PC-9 (cell line): Measurements from ENCODE around the gene TOGARAM2.

Experiments used
- CTCF ChIP-seq: fragments of 200-600 bp; sonication (generic); conservative IDR thresholded peaks from 2 replicates; pipeline ENCODE4 v1.6.1; 2017; ENCODE audit warnings: mixed run types, antibody characterized with exemption, mild to moderate bottlenecking, moderate library complexity
- EZH2 ChIP-seq: fragments of 200-600 bp; sonication (generic); IDR thresholded peaks from 2 replicates; pipeline ENCODE4 v1.8.0; 2017; ENCODE audit warnings: antibody characterized with exemption, low read depth

- TF ChIP-seq CTCF, result no peak
- TF ChIP-seq EZH2, result no peak
Measured at GRCh38 chr2:29033172-29033571, 52.1 kb downstream of the TOGARAM2 start.
